GM21529 (cell line): ENCODE measurements around the gene VPS13D.
A peak's percentile ranks its signal among the peaks of the same experiment; 100 is the strongest.

Experiments used
- ATAC-seq: cut with Tn5 transposase; IDR thresholded peaks from one replicate; pipeline ENCODE4 v1.9.1; 2021; ENCODE audit not compliant: unreplicated experiment

VPS13D gene

GRCh38 chr1:12228979-12229378 is 851 bp upstream of the VPS13D start:
- ATAC-seq, result no peak

GRCh38 chr1:12229386-12229834 is 420 bp upstream of the VPS13D start:
- ATAC-seq, result peak; percentile 6

GRCh38 chr1:12230549-12231275 is 882 bp downstream of the VPS13D start:
- peak; percentile 23 for ATAC-seq

- ATAC-seq, result no peak
Measured at GRCh38 chr1:12231276-12231595, 1.4 kb downstream of the VPS13D start.

GRCh38 chr1:12232221-12232620 is 2.4 kb downstream of the VPS13D start:
- ATAC-seq, result no peak

GRCh38 chr1:12244078-12244477 is 14.2 kb downstream of the VPS13D start:
- ATAC-seq, result no peak

- ATAC-seq, result no peak
Measured at GRCh38 chr1:12244585-12244984, 14.8 kb downstream of the VPS13D start.

GRCh38 chr1:12245116-12245515 is 15.3 kb downstream of the VPS13D start:
- ATAC-seq, result no peak

GRCh38 chr1:12245733-12246132 is 15.9 kb downstream of the VPS13D start:
- no peak for ATAC-seq

GRCh38 chr1:12246584-12246983 is 16.8 kb downstream of the VPS13D start:
- no peak for ATAC-seq

GRCh38 chr1:12249181-12249580 is 19.4 kb downstream of the VPS13D start:
- no peak for ATAC-seq

GRCh38 chr1:12249748-12250147 is 19.9 kb downstream of the VPS13D start:
- no peak for ATAC-seq

- no peak for ATAC-seq
Measured at GRCh38 chr1:12251442-12251841, 21.6 kb downstream of the VPS13D start.

- no peak for ATAC-seq
Measured at GRCh38 chr1:12255913-12256312, 26.1 kb downstream of the VPS13D start.

GRCh38 chr1:12258272-12258671 is 28.4 kb downstream of the VPS13D start:
- ATAC-seq, result no peak

GRCh38 chr1:12269351-12269750 is 39.5 kb downstream of the VPS13D start:
- no peak for ATAC-seq

GRCh38 chr1:12271033-12271432 is 41.2 kb downstream of the VPS13D start:
- ATAC-seq, result no peak

GRCh38 chr1:12272770-12273169 is 42.9 kb downstream of the VPS13D start:
- ATAC-seq, result no peak

- no peak for ATAC-seq
Measured at GRCh38 chr1:12275370-12275769, 45.5 kb downstream of the VPS13D start.

- no peak for ATAC-seq
Measured at GRCh38 chr1:12276225-12276624, 46.4 kb downstream of the VPS13D start.

- ATAC-seq, result no peak
Measured at GRCh38 chr1:12279003-12279402, 49.2 kb downstream of the VPS13D start.

- ATAC-seq, result no peak
Measured at GRCh38 chr1:12279728-12280464, 50.1 kb downstream of the VPS13D start.

GRCh38 chr1:12282142-12282541 is 52.3 kb downstream of the VPS13D start:
- no peak for ATAC-seq
